NT2/D1 (cell line): ENCODE measurements around the gene NIPAL4.
"Not testable (repeated sequence)": the region's sequence is repeated elsewhere in the genome, so short reads cannot be mapped to it uniquely, and the experiment has no call there.

Experiments used
- DNase-seq: peaks from one replicate; pipeline ENCODE4 v3.0.0-alpha.2; 2011; ENCODE audit warnings: low read depth, low spot score
- H3K27me3 ChIP-seq: 2 replicates; pipeline ENCODE4 v1.6.0; 2011; ENCODE audit warnings: mild to moderate bottlenecking; ENCODE audit not compliant: insufficient read length, insufficient read depth
- H3K36me3 ChIP-seq: 2 replicates; pipeline ENCODE4 v1.6.1; 2011; ENCODE audit warnings: mild to moderate bottlenecking, low read length, mixed read lengths; ENCODE audit not compliant: insufficient read depth, insufficient read length
- H3K4me1 ChIP-seq: 2 replicates; pipeline ENCODE4 v1.5.1; 2011; ENCODE audit not compliant: insufficient read depth, insufficient read length
- H3K4me3 ChIP-seq: 2 replicates; pipeline ENCODE4 v1.5.1; 2011; ENCODE audit warnings: low read depth; ENCODE audit not compliant: insufficient read length
- H3K9ac ChIP-seq: 2 replicates; pipeline ENCODE4 v1.6.0; 2011; ENCODE audit warnings: low read depth; ENCODE audit not compliant: insufficient read length
- H3K9me3 ChIP-seq: 2 replicates; pipeline ENCODE4 v1.5.1; 2011; ENCODE audit warnings: mild to moderate bottlenecking, low read length; ENCODE audit not compliant: insufficient read depth
- SUZ12 ChIP-seq: IDR thresholded peaks from 2 replicates; pipeline ENCODE4 v1.6.1; 2011; ENCODE audit not compliant: insufficient read length, insufficient read depth; ENCODE audit errors: extremely low read depth
- YY1 ChIP-seq: IDR thresholded peaks from 2 replicates; pipeline ENCODE4 v1.6.1; 2011; ENCODE audit not compliant: insufficient read length, insufficient read depth
- ZNF274 ChIP-seq: IDR thresholded peaks from 2 replicates; pipeline ENCODE4 v1.6.1; 2011; ENCODE audit warnings: mild to moderate bottlenecking, low read depth, low read length

The NIPAL4 gene

DNA sequence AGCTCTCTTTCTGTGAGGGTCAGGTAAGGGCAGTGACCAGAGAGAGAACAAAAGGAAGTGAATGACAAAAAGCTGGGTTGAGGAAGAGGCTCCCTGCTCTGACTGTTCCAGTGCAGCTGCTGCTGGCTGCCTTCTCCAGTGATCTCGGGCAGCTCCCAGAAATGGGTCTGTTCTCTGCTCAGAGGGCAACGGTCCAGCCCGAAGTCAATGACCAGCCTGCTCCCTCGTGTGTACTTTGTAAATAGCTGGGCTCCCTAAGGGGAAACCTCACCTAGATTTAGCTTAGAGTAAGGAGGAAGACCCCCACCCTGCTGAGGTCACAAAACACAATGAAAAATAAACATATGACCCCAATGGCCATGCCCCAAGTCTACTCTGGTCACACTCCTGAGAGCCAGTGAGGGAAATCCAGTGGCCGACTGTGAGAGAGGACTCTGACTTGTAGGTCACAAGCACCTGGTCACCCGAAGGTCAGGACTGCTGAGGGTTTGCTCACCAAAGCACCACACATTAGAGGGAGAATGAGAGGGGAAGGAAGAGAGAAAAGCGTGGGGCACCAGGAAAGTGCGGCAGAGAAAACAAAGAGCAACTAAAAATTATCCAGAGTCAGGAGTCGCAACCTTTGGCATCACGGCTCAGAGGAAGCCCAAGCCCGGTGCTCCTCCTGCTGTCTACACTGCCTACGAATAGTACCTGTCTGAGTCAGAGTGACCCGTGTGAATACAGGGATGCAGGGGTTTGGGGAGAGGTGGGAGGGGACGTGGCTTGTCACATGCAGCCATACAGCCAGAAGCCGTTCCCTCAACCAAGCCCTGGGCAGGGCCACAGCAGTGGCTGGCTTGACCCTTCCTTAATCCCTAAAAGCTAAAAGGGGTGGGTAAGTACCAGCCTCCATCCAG is 19.8 kb downstream of the NIPAL4 start:
- Histone ChIP-seq H3K9me3 (no peaks in the 10 kb centered on the region), H3K4me1 (peaks cover 11% of the 10 kb centered on the region), H3K4me3 (no peak overlapping the region), H3K9ac (no peak overlapping the region), H3K36me3 (peaks cover 63% of the 10 kb centered on the region), H3K27me3 (no peaks in the 10 kb centered on the region)
- DNase-seq = no peak
- no peak for TF ChIP-seq YY1
- no peak for TF ChIP-seq ZNF274
- TF ChIP-seq SUZ12 = no peak

DNA sequence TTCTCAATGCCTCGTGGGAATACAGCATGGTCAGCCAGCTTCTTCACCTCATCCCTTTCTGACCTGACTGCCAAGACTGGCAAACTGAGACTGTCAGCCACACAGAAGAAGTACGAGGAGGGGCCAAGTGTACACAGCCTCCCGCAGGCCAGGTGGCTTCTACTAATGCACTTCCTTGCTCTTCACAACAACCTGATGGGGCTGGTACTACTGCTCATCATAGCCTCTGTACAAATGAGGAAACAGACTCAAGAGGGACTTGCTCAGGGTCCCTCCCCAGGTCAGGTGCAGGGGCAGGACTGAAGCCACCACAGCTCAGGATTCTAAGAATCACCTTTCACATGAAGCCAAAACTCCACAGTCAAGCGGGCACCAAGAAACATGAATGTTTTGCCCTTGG is 21.3 kb downstream of the NIPAL4 start:
- Histone ChIP-seq H3K27me3 (no peaks in the 10 kb centered on the region), H3K4me1 (peaks cover 11% of the 10 kb centered on the region), H3K36me3 (peaks cover 68% of the 10 kb centered on the region), H3K9ac (no peak overlapping the region), H3K4me3 (no peak overlapping the region), H3K9me3 (no peaks in the 10 kb centered on the region)
- DNase-seq = no peak
- TF ChIP-seq ZNF274 (no peak), YY1 (no peak), SUZ12 (no peak)

DNA sequence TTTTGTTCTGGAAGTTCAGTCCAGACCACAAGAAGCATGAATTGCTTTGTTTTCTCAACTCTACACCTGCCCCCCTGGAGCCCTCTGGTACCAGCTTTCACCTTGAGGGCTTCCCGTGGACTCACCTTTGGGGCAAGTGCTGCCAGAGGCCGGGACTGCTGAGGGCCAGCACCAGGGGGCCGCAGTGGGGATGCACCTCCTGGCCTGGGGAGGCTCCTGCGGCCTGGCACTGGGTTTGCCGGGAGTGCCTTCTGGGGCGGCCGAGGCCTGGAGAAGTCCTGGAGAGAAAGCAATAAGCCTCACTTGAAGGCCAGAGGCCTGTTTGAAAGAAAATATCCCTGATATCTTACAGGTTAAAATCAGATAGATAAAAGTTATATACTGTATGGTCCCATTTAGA is 21.7 kb downstream of the NIPAL4 start:
- H3K9ac ChIP-seq = no peak overlapping the region
- peaks cover 11% of the 10 kb centered on the region for H3K4me1 ChIP-seq
- no peaks in the 10 kb centered on the region for H3K27me3 ChIP-seq
- DNase-seq = no peak
- no peaks in the 10 kb centered on the region for H3K9me3 ChIP-seq
- H3K36me3 ChIP-seq = peaks cover 70% of the 10 kb centered on the region
- no peak overlapping the region for H3K4me3 ChIP-seq
- TF ChIP-seq ZNF274 (no peak), YY1 (no peak), SUZ12 (no peak)

DNA sequence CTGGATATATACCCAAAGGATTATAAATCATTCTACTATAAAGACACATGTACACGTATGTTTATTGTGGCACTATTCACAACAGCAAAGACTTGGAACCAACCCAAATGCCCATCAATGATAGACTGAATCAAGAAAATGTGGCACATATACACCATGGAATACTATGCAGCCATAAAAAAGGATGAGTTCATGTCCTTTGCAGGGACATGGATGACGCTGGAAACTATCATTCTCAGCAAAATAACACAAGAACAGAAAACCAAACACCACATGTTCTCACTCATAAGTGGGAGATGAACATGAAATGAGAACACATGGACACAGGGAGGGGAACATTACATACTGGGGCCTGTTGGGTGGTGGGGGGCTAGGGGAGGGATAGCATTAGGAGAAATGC is 22.7 kb downstream of the NIPAL4 start:
- not testable (repeated sequence) for H3K9me3 ChIP-seq

GRCh38 chr5:157484768-157485167 is 24.8 kb downstream of the NIPAL4 start:
- no peak for DNase-seq
- H3K27me3 ChIP-seq = no peaks in the 10 kb centered on the region
- H3K4me1 ChIP-seq = peaks cover 3% of the 10 kb centered on the region
- no peaks in the 10 kb centered on the region for H3K9me3 ChIP-seq
- H3K36me3 ChIP-seq = peaks cover 74% of the 10 kb centered on the region
- TF ChIP-seq SUZ12 = no peak
- TF ChIP-seq ZNF274 = no peak
- TF ChIP-seq YY1 = no peak
- H3K4me3 ChIP-seq = no peak overlapping the region
- no peak overlapping the region for H3K9ac ChIP-seq

More for the DNA sequence above, 22.7 kb downstream of the NIPAL4 start:
- H3K4me3 ChIP-seq, DNase-seq, H3K9ac ChIP-seq, H3K27me3 ChIP-seq: not testable (repeated sequence)
- H3K4me1 ChIP-seq = peaks cover 11% of the 10 kb centered on the region
- peaks cover 72% of the 10 kb centered on the region for H3K36me3 ChIP-seq

DNA sequence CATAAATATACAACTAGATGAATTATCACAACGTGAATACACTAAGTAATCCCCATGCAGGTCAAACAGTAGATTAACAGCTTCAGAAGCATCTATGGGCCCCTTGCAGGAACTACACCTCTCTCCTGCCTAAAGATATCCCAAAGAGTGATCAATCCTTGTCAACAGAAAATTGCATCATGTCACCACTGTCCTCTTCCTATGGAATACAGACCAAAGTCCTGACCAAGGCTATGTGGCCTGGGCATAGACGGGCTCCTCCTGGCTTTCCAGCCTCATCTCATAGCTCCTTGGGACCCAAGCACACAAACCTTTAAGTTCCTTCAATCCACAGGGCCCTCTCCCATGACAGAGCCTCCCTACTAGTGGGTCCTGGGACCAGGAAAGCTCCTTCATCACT is 25.3 kb downstream of the NIPAL4 start:
- DNase-seq = no peak
- Histone ChIP-seq H3K4me3 (no peak overlapping the region), H3K27me3 (no peaks in the 10 kb centered on the region), H3K36me3 (peaks cover 74% of the 10 kb centered on the region), H3K4me1 (peaks cover 2% of the 10 kb centered on the region), H3K9ac (no peak overlapping the region), H3K9me3 (no peaks in the 10 kb centered on the region)
- no peak for TF ChIP-seq ZNF274
- TF ChIP-seq SUZ12 = no peak
- no peak for TF ChIP-seq YY1

DNA sequence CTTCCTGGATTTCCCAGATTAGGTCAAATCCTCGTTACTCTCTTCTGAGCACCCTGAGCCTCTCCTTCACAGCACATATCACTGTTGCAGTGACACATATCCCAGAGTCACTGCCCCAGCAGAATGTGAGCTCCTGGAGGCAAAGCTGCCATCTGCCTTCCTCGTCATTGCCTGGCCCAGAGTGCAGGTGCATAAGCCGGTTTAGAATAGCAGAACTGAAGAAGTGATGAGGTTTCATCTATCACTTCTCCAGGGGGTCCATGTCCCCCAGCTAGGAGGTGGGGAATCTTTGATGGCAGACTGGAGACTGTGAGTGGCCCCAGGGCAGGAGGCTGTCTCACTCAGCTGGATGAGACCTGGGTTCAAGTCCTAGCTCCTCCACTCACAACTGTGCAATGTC is 25.8 kb downstream of the NIPAL4 start:
- H3K4me1 ChIP-seq = no peaks in the 10 kb centered on the region
- TF ChIP-seq ZNF274 = no peak
- no peak overlapping the region for H3K9ac ChIP-seq
- H3K36me3 ChIP-seq = peaks cover 69% of the 10 kb centered on the region
- no peaks in the 10 kb centered on the region for H3K27me3 ChIP-seq
- no peak overlapping the region for H3K4me3 ChIP-seq
- H3K9me3 ChIP-seq = no peaks in the 10 kb centered on the region
- no peak for DNase-seq
